Brain microvascular endothelial cell (primary cell): ENCODE results near the gene ALAD.
"Not testable (repeated sequence)": the region's sequence is repeated elsewhere in the genome, so short reads cannot be mapped to it uniquely, and the experiment has no call there.

Source experiments
- DNase-seq: peaks from one replicate; pipeline ENCODE4 v3.0.0-alpha.2; 2020
- H3K27ac ChIP-seq: fragments of 250-450 bp; sonication (Bioruptor Pico); 2 replicates; pipeline ENCODE4 v1.5.1; 2020; ENCODE audit warnings: mild to moderate bottlenecking, moderate library complexity
- H3K27me3 ChIP-seq: fragments of 250-450 bp; sonication (Bioruptor Pico); replicated peaks from 2 replicates; pipeline ENCODE4 v1.5.1; 2020; ENCODE audit warnings: mild to moderate bottlenecking
- H3K36me3 ChIP-seq: fragments of 250-450 bp; sonication (Bioruptor Pico); replicated peaks from 2 replicates; pipeline ENCODE4 v1.5.1; 2020; ENCODE audit warnings: mild to moderate bottlenecking
- H3K4me3 ChIP-seq: 2 replicates; pipeline ENCODE4 v1.5.1; 2011; ENCODE audit warnings: low read depth, mild to moderate bottlenecking, control low read depth, low read length, moderate library complexity
- CTCF ChIP-seq: IDR thresholded peaks from 2 replicates; pipeline ENCODE4 v1.5.1; 2011; ENCODE audit warnings: low read depth, mild to moderate bottlenecking, moderate library complexity, low read length, control low read depth, inconsistent platforms; ENCODE audit errors: missing control alignments
- in situ Hi-C: cut with HindIII; loops from 2 replicates; pipeline ENCODE4 v1.10.0; 2017; ENCODE audit warnings: low sequenced_read_pairs, low pct_ligation_motif_present

The ALAD gene

GRCh38 chr9:113370806-113371325 lies 30.2 kb downstream of the ALAD start:
- in situ Hi-C loops: no loop called here
- TF ChIP-seq CTCF: no peak

GRCh38 chr9:113369855-113370140 lies 31.3 kb downstream of the ALAD start:
- DNase-seq: no peak
- H3K36me3 ChIP-seq: no peaks in the 10 kb centered on the region
- no peak overlapping the region for H3K4me3 ChIP-seq
- in situ Hi-C loops: no loop called here
- no peak for TF ChIP-seq CTCF
- no peaks in the 10 kb centered on the region for H3K27me3 ChIP-seq
- H3K27ac ChIP-seq: no peak overlapping the region

More at GRCh38 chr9:113370806-113371325, 30.2 kb downstream of the ALAD start:
- no peak overlapping the region for H3K27ac ChIP-seq
- no peak for DNase-seq
- no peak overlapping the region for H3K4me3 ChIP-seq
- H3K27me3 ChIP-seq: no peaks in the 10 kb centered on the region
- H3K36me3 ChIP-seq: no peaks in the 10 kb centered on the region

- H3K36me3 ChIP-seq: no peaks in the 10 kb centered on the region
- H3K4me3 ChIP-seq: no peak overlapping the region
- in situ Hi-C loops: no loop called here
- TF ChIP-seq CTCF: no peak
- no peak overlapping the region for H3K27ac ChIP-seq
- no peaks in the 10 kb centered on the region for H3K27me3 ChIP-seq
- no peak for DNase-seq
Observed at GRCh38 chr9:113368982-113369854, 31.9 kb downstream of the ALAD start.

GRCh38 chr9:113368348-113368981 lies 32.6 kb downstream of the ALAD start:
- no peaks in the 10 kb centered on the region for H3K27me3 ChIP-seq
- no peak overlapping the region for H3K4me3 ChIP-seq
- TF ChIP-seq CTCF: no peak
- DNase-seq: no peak
- H3K36me3 ChIP-seq: no peaks in the 10 kb centered on the region
- in situ Hi-C loops: no loop called here
- no peak overlapping the region for H3K27ac ChIP-seq

- H3K27ac ChIP-seq, DNase-seq, H3K4me3 ChIP-seq, H3K36me3 ChIP-seq, in situ Hi-C loops, H3K27me3 ChIP-seq: not testable (repeated sequence)
Observed at GRCh38 chr9:113365652-113366051, 35.4 kb downstream of the ALAD start.

- Histone ChIP-seq H3K36me3 (no peaks in the 10 kb centered on the region), H3K27ac (no peak overlapping the region), H3K27me3 (no peaks in the 10 kb centered on the region), H3K4me3 (no peak overlapping the region)
- TF ChIP-seq CTCF: no peak
- no peak for DNase-seq
- in situ Hi-C loops: no loop called here
Observed at GRCh38 chr9:113364951-113365350, 36.1 kb downstream of the ALAD start.
